GM13976 (cell line): Measurements from ENCODE around the gene ZDHHC11B.
"Not testable (repeated sequence)": the region's sequence is repeated elsewhere in the genome, so short reads cannot be mapped to it uniquely, and the experiment has no call there.

Experiments used
- DNase-seq: peaks from one replicate; pipeline ENCODE4 v3.0.0; 2012; ENCODE audit warnings: low spot score
- CTCF ChIP-seq: IDR thresholded peaks from 2 replicates; pipeline ENCODE4 v1.5.1; 2012; ENCODE audit warnings: borderline replicate concordance, mild to moderate bottlenecking; ENCODE audit not compliant: insufficient read depth; ENCODE audit errors: extremely low read depth, missing control alignments, control extremely low read depth
- in situ Hi-C: fragments of 300-500 bp; cut with MboI; formaldehyde crosslinking; loops from one replicate; pipeline ENCODE4 v1.12.0; 2022; ENCODE audit warnings: low sequenced_read_pairs, mixed read lengths, inconsistent platforms; ENCODE audit not compliant: unreplicated experiment

The ZDHHC11B gene

GRCh38 chr5:756171-756570 is 28.4 kb downstream of the ZDHHC11B start:
- in situ Hi-C loops = no loop called here
- DNase-seq = no peak
- no peak for TF ChIP-seq CTCF

GRCh38 chr5:754143-754632 is 30.3 kb downstream of the ZDHHC11B start:
- DNase-seq, in situ Hi-C loops: not testable (repeated sequence)

- in situ Hi-C loops = not testable (repeated sequence)
Measured at GRCh38 chr5:753567-754142, 30.9 kb downstream of the ZDHHC11B start.

GRCh38 chr5:752532-753115 is 31.9 kb downstream of the ZDHHC11B start:
- in situ Hi-C loops, DNase-seq: not testable (repeated sequence)

More at GRCh38 chr5:753567-754142, 30.9 kb downstream of the ZDHHC11B start:
- DNase-seq = not testable (repeated sequence)

- DNase-seq, in situ Hi-C loops: not testable (repeated sequence)
Measured at GRCh38 chr5:751992-752391, 32.5 kb downstream of the ZDHHC11B start.

- no peak for TF ChIP-seq CTCF
- in situ Hi-C loops = no loop called here
- DNase-seq = no peak
Measured at GRCh38 chr5:751496-751895, 33.0 kb downstream of the ZDHHC11B start.

- in situ Hi-C loops, DNase-seq: not testable (repeated sequence)
Measured at GRCh38 chr5:750226-750625, 34.3 kb downstream of the ZDHHC11B start.

- no peak for TF ChIP-seq CTCF
- in situ Hi-C loops = loop anchor here (25.0 kb wide), 1 partner anchor 88 kb away; no protein-coding TSS in a partner anchor
- DNase-seq = no peak
Measured at GRCh38 chr5:749101-749670, 35.3 kb downstream of the ZDHHC11B start.

- not testable (repeated sequence) for DNase-seq
- in situ Hi-C loops = loop anchor here (25.0 kb wide), 1 partner anchor 89 kb away; no protein-coding TSS in a partner anchor
Measured at GRCh38 chr5:748011-748980, 36.2 kb downstream of the ZDHHC11B start.

- not testable (repeated sequence) for DNase-seq
- in situ Hi-C loops = loop anchor here (25.0 kb wide), 1 partner anchor 90 kb away; no protein-coding TSS in a partner anchor
Measured at GRCh38 chr5:747303-747844, 37.2 kb downstream of the ZDHHC11B start.
